Osteoblast (primary cell): ENCODE data around the gene GRM7. TPM values are rescaled to one million over a fixed set of nuclear protein-coding genes. Genes with fewer than 3 reads are reported as not detected.

Experiments
- DNase-seq: peaks from one replicate; pipeline ENCODE4 v3.0.0; 2011; ENCODE audit warnings: low spot score, mixed read lengths; ENCODE audit not compliant: insufficient read length; ENCODE audit errors: missing footprints
- H2AFZ ChIP-seq: 2 replicates; pipeline ENCODE4 v1.6.0; 2011; ENCODE audit warnings: mild to moderate bottlenecking, low read length
- H3K27ac ChIP-seq: 2 replicates; pipeline ENCODE4 v1.5.1; 2011; ENCODE audit warnings: mild to moderate bottlenecking, low read depth, low read length, moderate library complexity
- H3K27me3 ChIP-seq: 2 replicates; pipeline ENCODE4 v1.6.0; 2012; ENCODE audit warnings: mild to moderate bottlenecking, control low read depth, inconsistent platforms, low read length, moderate library complexity; ENCODE audit not compliant: insufficient read depth
- H3K36me3 ChIP-seq: 2 replicates; pipeline ENCODE4 v1.5.1; 2011; ENCODE audit warnings: mild to moderate bottlenecking, low read length, control low read depth, moderate library complexity; ENCODE audit not compliant: insufficient read depth
- H3K4me1 ChIP-seq: 2 replicates; pipeline ENCODE4 v1.5.1; 2011; ENCODE audit warnings: mild to moderate bottlenecking, low read length, control low read depth, moderate library complexity; ENCODE audit not compliant: insufficient read depth
- H3K4me2 ChIP-seq: 2 replicates; pipeline ENCODE4 v1.6.0; 2011; ENCODE audit warnings: mild to moderate bottlenecking, low read length; ENCODE audit not compliant: insufficient read depth
- H3K4me3 ChIP-seq: fragments of 200-600 bp; sonication (generic); 3 replicates; pipeline ENCODE4 v1.5.1; 2012; ENCODE audit warnings: mild to moderate bottlenecking, low read length, inconsistent platforms; ENCODE audit not compliant: insufficient read depth
- H3K79me2 ChIP-seq: 2 replicates; pipeline ENCODE4 v1.6.0; 2012; ENCODE audit warnings: mild to moderate bottlenecking, low read length, control low read depth, inconsistent platforms; ENCODE audit not compliant: insufficient read depth
- H3K9me3 ChIP-seq: 2 replicates; pipeline ENCODE4 v1.5.1; 2011; ENCODE audit warnings: low read depth, low read length, control low read depth
- H4K20me1 ChIP-seq: 2 replicates; pipeline ENCODE4 v1.6.0; 2012; ENCODE audit warnings: mild to moderate bottlenecking, low read length, control low read depth; ENCODE audit not compliant: insufficient read depth
- CTCF ChIP-seq: IDR thresholded peaks from 2 replicates; pipeline ENCODE4 v1.5.1; 2011; ENCODE audit warnings: mild to moderate bottlenecking, low read depth, low read length, moderate library complexity; ENCODE audit errors: extremely low read depth
- total RNA-seq: library from RNA; depleted of rRNA; stranded (reverse); fragments of >200 nt; gene quantifications from 2 replicates; pipeline ENCODE4 v1.2.3, GENCODE V29; 2012

The GRM7 gene
- total RNA-seq, 1 donor: not detected

DNA sequence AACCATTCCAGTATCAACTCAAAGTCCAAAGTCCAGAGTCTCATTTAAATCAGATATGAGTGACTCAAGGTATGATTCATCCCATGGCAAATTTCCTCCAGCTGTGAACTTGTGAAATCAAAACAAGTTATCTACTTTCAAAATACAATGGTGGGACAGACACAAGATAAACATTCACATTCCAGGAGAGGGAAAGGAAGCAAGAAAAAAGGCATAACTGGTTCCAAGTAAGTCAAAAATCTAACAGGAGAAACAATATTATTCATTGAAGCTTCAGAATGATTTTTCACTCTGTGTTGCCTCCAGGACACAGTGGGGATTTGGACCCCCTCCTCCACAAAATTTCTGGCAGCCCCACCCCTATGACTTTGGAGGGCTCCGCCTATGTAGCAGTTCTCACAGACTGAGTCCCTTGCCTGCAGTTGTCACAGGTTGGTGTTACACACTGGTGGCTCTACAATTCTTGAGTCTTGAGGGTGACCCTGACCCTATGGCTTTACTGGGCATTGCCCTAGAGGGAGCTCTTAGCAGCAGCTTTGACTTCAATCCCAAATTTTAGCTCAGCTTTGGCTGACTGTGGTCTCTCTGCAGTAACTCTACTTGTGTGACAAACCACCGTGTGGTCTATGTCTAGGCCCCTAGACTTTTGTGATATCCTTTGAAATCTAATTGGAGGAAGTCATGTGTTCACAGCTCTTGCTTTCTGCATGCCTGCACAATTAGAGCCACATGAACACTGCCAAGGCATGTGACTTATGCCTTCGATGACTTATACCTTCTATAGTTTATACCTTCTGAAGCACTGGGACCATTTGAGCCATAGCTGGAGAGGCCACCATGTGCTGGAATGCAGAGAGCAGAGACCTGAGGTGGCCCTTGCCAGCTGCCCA, 644.2 kb downstream of the GRM7 start:
- Histone ChIP-seq H3K36me3 (no peaks in the 10 kb centered on the region), H3K9me3 (no peaks in the 10 kb centered on the region), H3K27ac (no peak overlapping the region), H3K4me2 (no peak overlapping the region), H2AFZ (no peak overlapping the region), H3K4me3 (no peak overlapping the region), H3K4me1 (no peaks in the 10 kb centered on the region), H4K20me1 (no peaks in the 10 kb centered on the region), H3K79me2 (no peaks in the 10 kb centered on the region), H3K27me3 (no peaks in the 10 kb centered on the region)
- no peak for TF ChIP-seq CTCF
- DNase-seq: no peak

- no peak for TF ChIP-seq CTCF
- Histone ChIP-seq H2AFZ (no peak overlapping the region), H3K27me3 (no peaks in the 10 kb centered on the region), H3K27ac (no peak overlapping the region), H3K36me3 (no peaks in the 10 kb centered on the region), H3K4me3 (no peak overlapping the region), H3K4me1 (no peaks in the 10 kb centered on the region), H3K9me3 (no peaks in the 10 kb centered on the region), H3K4me2 (no peak overlapping the region), H4K20me1 (no peaks in the 10 kb centered on the region), H3K79me2 (no peaks in the 10 kb centered on the region)
- DNase-seq: peak; percentile 1
These were observed 645.8 kb downstream of the GRM7 start for GRCh38 chr3:7506606-7507180.

GRCh38 chr3:7508821-7509220, 647.9 kb downstream of the GRM7 start:
- no peak overlapping the region for H3K27ac ChIP-seq
- H3K9me3 ChIP-seq: no peaks in the 10 kb centered on the region
- H3K4me1 ChIP-seq: no peaks in the 10 kb centered on the region
- DNase-seq: no peak
- no peaks in the 10 kb centered on the region for H3K27me3 ChIP-seq
- H3K4me3 ChIP-seq: no peak overlapping the region
- no peak overlapping the region for H2AFZ ChIP-seq
- TF ChIP-seq CTCF: no peak
- no peaks in the 10 kb centered on the region for H3K36me3 ChIP-seq
- H3K4me2 ChIP-seq: no peak overlapping the region
- H4K20me1 ChIP-seq: no peaks in the 10 kb centered on the region
- no peaks in the 10 kb centered on the region for H3K79me2 ChIP-seq

DNA sequence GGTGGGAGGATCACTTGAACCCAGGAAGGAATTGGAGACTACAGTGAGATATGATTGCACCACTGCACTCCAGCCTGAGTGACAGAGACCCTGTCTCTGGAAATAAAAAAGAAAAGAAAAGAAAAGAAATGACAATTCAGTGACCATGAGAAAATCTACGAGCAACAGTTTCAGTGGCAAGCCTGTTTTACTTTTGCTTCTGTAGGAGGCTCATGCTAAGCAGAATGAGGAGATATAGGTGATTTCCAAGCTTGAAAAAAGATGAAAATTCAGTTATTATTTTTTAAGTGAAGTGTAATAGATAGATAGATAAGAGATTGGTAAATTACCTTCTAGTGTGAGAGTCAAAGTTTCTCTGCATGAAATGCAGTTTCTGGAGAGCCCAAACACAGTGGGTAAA, 651.1 kb downstream of the GRM7 start:
- Histone ChIP-seq H3K9me3 (no peaks in the 10 kb centered on the region), H3K79me2 (no peaks in the 10 kb centered on the region), H4K20me1 (no peaks in the 10 kb centered on the region), H3K27ac (no peak overlapping the region), H3K27me3 (no peaks in the 10 kb centered on the region), H3K4me3 (no peak overlapping the region), H2AFZ (no peak overlapping the region), H3K4me1 (no peaks in the 10 kb centered on the region), H3K36me3 (no peaks in the 10 kb centered on the region), H3K4me2 (no peak overlapping the region)
- TF ChIP-seq CTCF: no peak
- DNase-seq: no peak
